SK-N-SH (cell line): Measurements from ENCODE around the gene LENG1. TPM values are rescaled to one million over a fixed set of nuclear protein-coding genes. Genes with fewer than 3 reads are reported as not detected.

ENCODE experiments used
- CTCF ChIA-PET: fragments of 300-600, 350-600 bp; formaldehyde crosslinking; extraction: SDS; loops from one replicate; lab custom pipeline; 2021; lab: Yijun Ruan, JAX
- POLR2A ChIA-PET: fragments of 350-600 bp; sonication (Branson Sonifier 250); formaldehyde crosslinking; extraction: SDS; loops from one replicate; lab custom pipeline; 2020; ENCODE audit warnings: antibody characterized with exemption, inconsistent platforms; lab: Yijun Ruan, JAX
- DNase-seq: peaks from one replicate; pipeline ENCODE4 v3.0.0; 2012
- H2AFZ ChIP-seq: fragments of 200-600 bp; sonication (generic); 2 replicates; pipeline ENCODE4 v1.8.1; 2016; ENCODE audit warnings: antibody characterized with exemption, mild to moderate bottlenecking, low read depth
- H3F3A ChIP-seq: fragments of 200-600 bp; sonication (generic); replicated peaks from 2 replicates; pipeline ENCODE3; 2016; ENCODE audit warnings: antibody characterized with exemption, mild to moderate bottlenecking; ENCODE audit not compliant: insufficient read depth
- H3K27ac ChIP-seq, 2 experiments: fragments of 200-500 bp in 1 of 2; fragments of 200-600 bp in 1 of 2; sonication (Bioruptor generic) in 1 of 2; sonication (generic), shearing (Covaris generic) in 1 of 2; 2 replicates each; pipeline versions ENCODE4 v1.5.1 to v1.6.1; 2014 to 2016; ENCODE audit warnings: low read depth in 2 of 2, inconsistent platforms in 1 of 2, low read length in 1 of 2, mild to moderate bottlenecking in 1 of 2, mixed read lengths in 1 of 2
- H3K27me3 ChIP-seq: fragments of 200-600 bp; sonication (generic), shearing (Covaris generic); 2 replicates; pipeline ENCODE4 v1.6.1; 2016; ENCODE audit warnings: mixed run types; ENCODE audit not compliant: insufficient read depth
- H3K36me3 ChIP-seq, 2 experiments: fragments of 200-500 bp in 1 of 2; fragments of 200-600 bp in 1 of 2; sonication (Bioruptor generic) in 1 of 2; sonication (generic) in 1 of 2; replicated peaks in 1 of 2; 2 replicates each; pipeline versions ENCODE3 to v1.5.1; 2014 to 2016; ENCODE audit warnings: low read length in 1 of 2, mild to moderate bottlenecking in 1 of 2; ENCODE audit not compliant: insufficient read depth in 2 of 2, control insufficient read depth in 1 of 2
- H3K4me1 ChIP-seq, 2 experiments: fragments of 200-500 bp in 1 of 2; fragments of 200-600 bp in 1 of 2; sonication (Bioruptor generic) in 1 of 2; sonication (generic), shearing (Covaris generic) in 1 of 2; 2 replicates each; pipeline versions ENCODE4 v1.5.1 to v1.6.1; 2014 to 2016; ENCODE audit warnings: low read depth in 1 of 2, low read length in 1 of 2, mixed run types in 1 of 2; ENCODE audit not compliant: insufficient read depth in 2 of 2, control insufficient read depth in 1 of 2
- H3K4me2 ChIP-seq: fragments of 200-600 bp; sonication (generic), shearing (Covaris generic); 2 replicates; pipeline ENCODE4 v1.6.1; 2017; ENCODE audit warnings: mixed run types
- H3K4me3 ChIP-seq, 2 experiments: fragments of 200-500 bp in 1 of 2; fragments of 200-600 bp in 1 of 2; sonication (Bioruptor generic) in 1 of 2; sonication (generic), shearing (Covaris generic) in 1 of 2; 2 replicates each; pipeline versions ENCODE4 v1.5.1 to v1.8.1; 2014 to 2016; ENCODE audit warnings: low read depth in 2 of 2, inconsistent platforms in 1 of 2, low read length in 1 of 2, mild to moderate bottlenecking in 1 of 2, mixed read lengths in 1 of 2, moderate library complexity in 1 of 2
- H3K79me2 ChIP-seq: fragments of 200-600 bp; sonication (generic); 2 replicates; pipeline ENCODE4 v1.8.1; 2017; ENCODE audit warnings: mild to moderate bottlenecking; ENCODE audit not compliant: insufficient read depth
- H3K9ac ChIP-seq: fragments of 200-600 bp; sonication (generic); 2 replicates; pipeline ENCODE4 v1.6.1; 2017; ENCODE audit warnings: mixed run types
- H3K9me2 ChIP-seq: fragments of 200-600 bp; sonication (generic); 2 replicates; pipeline ENCODE4 v1.6.1; 2017; ENCODE audit warnings: mixed run types
- H3K9me3 ChIP-seq: fragments of 200-600 bp; sonication (generic); 2 replicates; pipeline ENCODE4 v1.6.1; 2017; ENCODE audit warnings: mixed run types, mild to moderate bottlenecking, moderate library complexity
- H4K20me1 ChIP-seq: fragments of 200-600 bp; sonication (generic); 2 replicates; pipeline ENCODE4 v1.6.1; 2017; ENCODE audit warnings: mild to moderate bottlenecking, mixed run types; ENCODE audit not compliant: insufficient read depth
- CHD2 ChIP-seq: fragments of 150-350 bp; IDR thresholded peaks from 2 replicates; pipeline ENCODE4 v1.6.1; 2018; ENCODE audit warnings: low read length; ENCODE audit not compliant: partially characterized antibody
- EP300 ChIP-seq, 2 experiments: IDR thresholded peaks; 2 replicates each; pipeline versions ENCODE4 v1.4.0 to v1.6.1; 2012; ENCODE audit warnings: borderline replicate concordance in 1 of 2, low read depth in 1 of 2, low read length in 1 of 2
- EZH2phosphoT487 ChIP-seq: fragments of 200-600 bp; sonication (generic); IDR thresholded peaks from 2 replicates; pipeline ENCODE4 v1.6.1; 2017; ENCODE audit warnings: low read depth, mixed run types, mild to moderate bottlenecking, antibody characterized with exemption, moderate library complexity, borderline replicate concordance
- FOSL2 ChIP-seq: IDR thresholded peaks from 2 replicates; pipeline ENCODE4 v1.4.0; 2012; ENCODE audit warnings: low read depth, mild to moderate bottlenecking, moderate library complexity, borderline replicate concordance
- FOXJ3 ChIP-seq: sonication (generic); formaldehyde crosslinking; IDR thresholded peaks from 2 replicates; pipeline ENCODE4 v1.5.1; 2020; ENCODE audit warnings: mild to moderate bottlenecking, missing genetic modification reagents
- NFIC ChIP-seq: IDR thresholded peaks from 2 replicates; pipeline ENCODE4 v1.4.0; 2012; ENCODE audit warnings: borderline replicate concordance
- POLR2AphosphoS5 ChIP-seq: IDR thresholded peaks from 2 replicates; pipeline ENCODE4 v1.6.1; 2012; ENCODE audit warnings: low read depth, low read length
- RAD21 ChIP-seq: IDR thresholded peaks from 2 replicates; pipeline ENCODE4 v1.6.1; 2012; ENCODE audit warnings: mild to moderate bottlenecking, low read length
- RFX5 ChIP-seq: IDR thresholded peaks from 2 replicates; pipeline ENCODE4 v1.6.1; 2012; ENCODE audit warnings: mild to moderate bottlenecking, improper control_type of control experiment, low read length
- RXRA ChIP-seq: IDR thresholded peaks from 2 replicates; pipeline ENCODE4 v1.4.0; 2012; ENCODE audit warnings: low read depth, mild to moderate bottlenecking, borderline replicate concordance
- SIN3A ChIP-seq: IDR thresholded peaks from 2 replicates; pipeline ENCODE4 v1.6.1; 2012; ENCODE audit warnings: low read depth, mild to moderate bottlenecking, low read length, moderate library complexity, borderline replicate concordance
- SMC3 ChIP-seq: IDR thresholded peaks from 2 replicates; pipeline ENCODE4 v1.6.1; 2012; ENCODE audit warnings: low read depth, low read length, improper control_type of control experiment
- TCF12 ChIP-seq: IDR thresholded peaks from 2 replicates; pipeline ENCODE4 v1.4.0; 2012
- YY1 ChIP-seq: IDR thresholded peaks from 2 replicates; pipeline ENCODE4 v1.4.0; 2012; ENCODE audit warnings: low read depth, mild to moderate bottlenecking
- WGBS: methylation state at CpG from one replicate; pipeline ENCODE4 v1.1.6; 2017; ENCODE audit warnings: low lambda C conversion rate; 5-methylcytosine and 5-hydroxymethylcytosine counted together
- polyA plus RNA-seq, 3 experiments: library from polyadenylated mRNA; depleted of rRNA; stranded (reverse); fragments of >200 nt; gene quantifications; 2 replicates each; pipeline ENCODE4 v1.2.3, GENCODE V29; 2012
- TF ChIP-seq, protein P1 (sequence below): IDR thresholded peaks from 2 replicates; pipeline ENCODE4 v1.4.0; 2012; ENCODE audit warnings: low read depth
- TF ChIP-seq, protein P2 (sequence below): IDR thresholded peaks from 2 replicates; pipeline ENCODE4 v1.4.0; 2012; ENCODE audit warnings: low read depth, borderline replicate concordance
- TF ChIP-seq, protein P3 (sequence below): fragments of 150-350 bp; IDR thresholded peaks from 2 replicates; pipeline ENCODE4 v1.6.1; 2017; ENCODE audit warnings: antibody characterized with exemption, low read length, low read depth, borderline replicate concordance
- TF ChIP-seq, protein P4 (sequence below): fragments of 200-600 bp; sonication (generic); IDR thresholded peaks from 2 replicates; pipeline ENCODE4 v1.6.1; 2017; ENCODE audit warnings: antibody characterized with exemption, mild to moderate bottlenecking, moderate library complexity
- TF ChIP-seq, protein P5 (sequence below): fragments of 150-350 bp; IDR thresholded peaks from 2 replicates; pipeline ENCODE4 v1.6.1; 2016; ENCODE audit warnings: mild to moderate bottlenecking, low read depth, low read length
- TF ChIP-seq, protein P6 (sequence below): IDR thresholded peaks from 2 replicates; pipeline ENCODE4; 2012

The LENG1 gene
- polyA plus RNA-seq, 1 of the 3 experiments (the other 2 are of a cell fraction): 11.4 TPM

DNA sequence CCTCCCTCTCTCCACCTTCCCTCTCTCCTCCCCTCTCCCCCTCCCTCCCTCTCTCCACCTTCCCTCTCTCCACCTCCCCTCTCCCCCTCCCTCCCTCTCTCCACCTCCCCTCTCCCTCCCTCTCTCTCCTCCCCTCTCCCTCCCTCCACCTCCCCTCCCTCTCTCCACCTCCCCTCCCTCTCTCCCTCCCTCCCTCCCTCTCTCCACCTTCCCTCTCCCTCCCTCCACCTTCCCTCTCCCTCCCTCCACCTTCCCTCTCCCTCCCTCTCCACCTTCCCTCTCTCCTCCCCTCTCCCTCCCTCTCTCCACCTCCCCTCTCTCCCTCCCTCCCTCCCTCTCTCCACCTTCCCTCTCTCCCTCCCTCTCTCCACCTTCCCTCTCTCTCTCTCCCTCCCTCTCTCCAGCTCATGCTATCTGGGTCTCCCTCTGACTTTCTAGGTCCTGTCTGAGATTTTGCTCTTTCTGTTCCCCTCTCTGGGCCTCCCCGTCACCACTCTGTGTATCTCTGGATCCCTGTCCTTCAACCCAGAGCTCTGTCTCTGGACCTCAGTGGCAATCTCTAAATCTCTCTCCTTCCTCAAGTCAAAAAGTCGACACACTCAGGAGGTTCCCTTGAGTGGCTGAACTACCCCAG lies 25.4 kb downstream of the LENG1 start:
- POLR2A ChIA-PET: no interaction called here

DNA sequence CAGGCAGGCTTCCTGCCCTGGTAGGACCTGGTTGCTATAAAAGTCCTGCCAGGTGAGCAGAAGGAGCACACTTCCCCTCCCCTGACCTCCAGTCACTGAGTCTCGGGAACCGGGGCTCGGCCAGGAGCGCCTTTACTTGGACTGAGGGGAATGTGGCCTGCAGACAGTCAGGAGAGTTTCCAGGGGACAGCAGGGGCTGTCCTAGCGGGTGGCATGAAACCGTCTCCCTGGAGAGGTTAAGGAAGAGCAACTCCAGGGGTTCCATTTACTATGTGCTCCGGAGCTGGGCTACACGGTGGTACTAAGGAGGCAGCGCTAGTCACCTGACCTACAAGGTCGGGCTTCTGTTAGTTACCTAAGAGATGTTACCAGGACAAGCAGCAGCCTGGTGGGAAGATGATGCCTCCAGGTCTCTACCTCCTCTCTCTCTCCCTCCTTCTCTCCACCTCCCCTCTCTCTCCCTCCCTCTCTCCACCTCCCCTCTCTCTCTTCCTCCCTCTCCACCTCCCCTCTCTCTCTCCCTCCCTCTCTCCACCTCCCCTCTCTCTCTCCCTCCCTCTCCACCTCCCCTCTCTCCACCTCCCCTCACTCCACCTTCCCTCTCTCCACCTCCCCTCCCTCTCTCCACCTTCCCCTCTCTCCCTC lies 26.1 kb downstream of the LENG1 start:
- DNase-seq: no peak
- no peak for TF ChIP-seq TCF12
- TF ChIP-seq SMC3: no peak
- TF ChIP-seq, protein P1, sequence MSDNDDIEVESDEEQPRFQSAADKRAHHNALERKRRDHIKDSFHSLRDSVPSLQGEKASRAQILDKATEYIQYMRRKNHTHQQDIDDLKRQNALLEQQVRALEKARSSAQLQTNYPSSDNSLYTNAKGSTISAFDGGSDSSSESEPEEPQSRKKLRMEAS: no peak
- TF ChIP-seq, protein P2, sequence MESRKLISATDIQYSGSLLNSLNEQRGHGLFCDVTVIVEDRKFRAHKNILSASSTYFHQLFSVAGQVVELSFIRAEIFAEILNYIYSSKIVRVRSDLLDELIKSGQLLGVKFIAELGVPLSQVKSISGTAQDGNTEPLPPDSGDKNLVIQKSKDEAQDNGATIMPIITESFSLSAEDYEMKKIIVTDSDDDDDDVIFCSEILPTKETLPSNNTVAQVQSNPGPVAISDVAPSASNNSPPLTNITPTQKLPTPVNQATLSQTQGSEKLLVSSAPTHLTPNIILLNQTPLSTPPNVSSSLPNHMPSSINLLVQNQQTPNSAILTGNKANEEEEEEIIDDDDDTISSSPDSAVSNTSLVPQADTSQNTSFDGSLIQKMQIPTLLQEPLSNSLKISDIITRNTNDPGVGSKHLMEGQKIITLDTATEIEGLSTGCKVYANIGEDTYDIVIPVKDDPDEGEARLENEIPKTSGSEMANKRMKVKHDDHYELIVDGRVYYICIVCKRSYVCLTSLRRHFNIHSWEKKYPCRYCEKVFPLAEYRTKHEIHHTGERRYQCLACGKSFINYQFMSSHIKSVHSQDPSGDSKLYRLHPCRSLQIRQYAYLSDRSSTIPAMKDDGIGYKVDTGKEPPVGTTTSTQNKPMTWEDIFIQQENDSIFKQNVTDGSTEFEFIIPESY: no peak
- TF ChIP-seq, protein P3, sequence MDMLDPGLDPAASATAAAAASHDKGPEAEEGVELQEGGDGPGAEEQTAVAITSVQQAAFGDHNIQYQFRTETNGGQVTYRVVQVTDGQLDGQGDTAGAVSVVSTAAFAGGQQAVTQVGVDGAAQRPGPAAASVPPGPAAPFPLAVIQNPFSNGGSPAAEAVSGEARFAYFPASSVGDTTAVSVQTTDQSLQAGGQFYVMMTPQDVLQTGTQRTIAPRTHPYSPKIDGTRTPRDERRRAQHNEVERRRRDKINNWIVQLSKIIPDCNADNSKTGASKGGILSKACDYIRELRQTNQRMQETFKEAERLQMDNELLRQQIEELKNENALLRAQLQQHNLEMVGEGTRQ: no peak
- TF ChIP-seq RAD21: no peak
- no peak for TF ChIP-seq EP300 (IDR thresholded peaks at IDR 0.05; ENCODE audit: borderline replicate concordance in 1 of 2, low read depth in 1 of 2, low read length in 1 of 2)
- TF ChIP-seq RXRA: no peak
- TF ChIP-seq NFIC: no peak
- TF ChIP-seq YY1: no peak
- no peak for TF ChIP-seq SIN3A
- TF ChIP-seq, protein P4, sequence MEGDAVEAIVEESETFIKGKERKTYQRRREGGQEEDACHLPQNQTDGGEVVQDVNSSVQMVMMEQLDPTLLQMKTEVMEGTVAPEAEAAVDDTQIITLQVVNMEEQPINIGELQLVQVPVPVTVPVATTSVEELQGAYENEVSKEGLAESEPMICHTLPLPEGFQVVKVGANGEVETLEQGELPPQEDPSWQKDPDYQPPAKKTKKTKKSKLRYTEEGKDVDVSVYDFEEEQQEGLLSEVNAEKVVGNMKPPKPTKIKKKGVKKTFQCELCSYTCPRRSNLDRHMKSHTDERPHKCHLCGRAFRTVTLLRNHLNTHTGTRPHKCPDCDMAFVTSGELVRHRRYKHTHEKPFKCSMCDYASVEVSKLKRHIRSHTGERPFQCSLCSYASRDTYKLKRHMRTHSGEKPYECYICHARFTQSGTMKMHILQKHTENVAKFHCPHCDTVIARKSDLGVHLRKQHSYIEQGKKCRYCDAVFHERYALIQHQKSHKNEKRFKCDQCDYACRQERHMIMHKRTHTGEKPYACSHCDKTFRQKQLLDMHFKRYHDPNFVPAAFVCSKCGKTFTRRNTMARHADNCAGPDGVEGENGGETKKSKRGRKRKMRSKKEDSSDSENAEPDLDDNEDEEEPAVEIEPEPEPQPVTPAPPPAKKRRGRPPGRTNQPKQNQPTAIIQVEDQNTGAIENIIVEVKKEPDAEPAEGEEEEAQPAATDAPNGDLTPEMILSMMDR: no peak

More for the DNA sequence above, 25.4 kb downstream of the LENG1 start:
- Histone ChIP-seq H3K36me3 (peaks cover 0 to 16% of the 10 kb centered on the region in 2 experiments), H3K9me3 (no peaks in the 10 kb centered on the region), H4K20me1 (peaks cover 7% of the 10 kb centered on the region; the same call in 1 of the 2 replicates), H3K79me2 (peaks cover 15% of the 10 kb centered on the region), H3K4me1 (peaks cover 0 to 16% of the 10 kb centered on the region in 2 experiments; a peak in 1 of 4 replicates), H3K9ac (no peak overlapping the region), H3K27me3 (no peaks in the 10 kb centered on the region), H3K4me2 (no peak overlapping the region), H3K4me3 (no peak overlapping the region), H3K27ac (no peak overlapping the region), H3F3A (no peaks in the 10 kb centered on the region), H3K9me2 (no peaks in the 10 kb centered on the region), H2AFZ (no peak overlapping the region)
- CTCF ChIA-PET: no interaction called here
- WGBS: 92% methylated on average over 2 of the region's 2 CpGs
- TF ChIP-seq FOSL2 (no peak), SIN3A (no peak), EP300 (IDR thresholded peaks at IDR 0.05; ENCODE audit: borderline replicate concordance in 1 of 2, low read depth in 1 of 2, low read length in 1 of 2) (no peak), RFX5 (no peak), EZH2phosphoT487 (no peak), POLR2AphosphoS5 (no peak), YY1 (no peak), CHD2 (no peak), FOXJ3 (CRISPR knock-in tag) (no peak)
- TF ChIP-seq, protein P5, sequence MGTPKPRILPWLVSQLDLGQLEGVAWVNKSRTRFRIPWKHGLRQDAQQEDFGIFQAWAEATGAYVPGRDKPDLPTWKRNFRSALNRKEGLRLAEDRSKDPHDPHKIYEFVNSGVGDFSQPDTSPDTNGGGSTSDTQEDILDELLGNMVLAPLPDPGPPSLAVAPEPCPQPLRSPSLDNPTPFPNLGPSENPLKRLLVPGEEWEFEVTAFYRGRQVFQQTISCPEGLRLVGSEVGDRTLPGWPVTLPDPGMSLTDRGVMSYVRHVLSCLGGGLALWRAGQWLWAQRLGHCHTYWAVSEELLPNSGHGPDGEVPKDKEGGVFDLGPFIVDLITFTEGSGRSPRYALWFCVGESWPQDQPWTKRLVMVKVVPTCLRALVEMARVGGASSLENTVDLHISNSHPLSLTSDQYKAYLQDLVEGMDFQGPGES: no peak
- TF ChIP-seq, protein P6, sequence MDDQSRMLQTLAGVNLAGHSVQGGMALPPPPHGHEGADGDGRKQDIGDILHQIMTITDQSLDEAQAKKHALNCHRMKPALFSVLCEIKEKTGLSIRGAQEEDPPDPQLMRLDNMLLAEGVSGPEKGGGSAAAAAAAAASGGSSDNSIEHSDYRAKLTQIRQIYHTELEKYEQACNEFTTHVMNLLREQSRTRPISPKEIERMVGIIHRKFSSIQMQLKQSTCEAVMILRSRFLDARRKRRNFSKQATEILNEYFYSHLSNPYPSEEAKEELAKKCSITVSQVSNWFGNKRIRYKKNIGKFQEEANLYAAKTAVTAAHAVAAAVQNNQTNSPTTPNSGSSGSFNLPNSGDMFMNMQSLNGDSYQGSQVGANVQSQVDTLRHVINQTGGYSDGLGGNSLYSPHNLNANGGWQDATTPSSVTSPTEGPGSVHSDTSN: no peak
- no peak for DNase-seq

More for the DNA sequence above, 26.1 kb downstream of the LENG1 start:
- peaks cover 0 to 22% of the 10 kb centered on the region in 2 experiments for H3K36me3 ChIP-seq
- H3K4me1 ChIP-seq: peaks cover 0 to 9% of the 10 kb centered on the region in 2 experiments; a peak in 1 of 4 replicates
- no peak overlapping the region for H3K27ac ChIP-seq
- peaks cover 9% of the 10 kb centered on the region for H3K79me2 ChIP-seq
- no peaks in the 10 kb centered on the region for H3K9me3 ChIP-seq
- no peaks in the 10 kb centered on the region for H3K9me2 ChIP-seq
- no peaks in the 10 kb centered on the region for H3F3A ChIP-seq
- no peaks in the 10 kb centered on the region for H3K27me3 ChIP-seq
- H4K20me1 ChIP-seq: peaks cover under 1% of the 10 kb centered on the region; the same call in 1 of the 2 replicates
- no peak overlapping the region for H3K9ac ChIP-seq
- no peak overlapping the region for H2AFZ ChIP-seq
- no peak overlapping the region for H3K4me3 ChIP-seq
- H3K4me2 ChIP-seq: no peak overlapping the region
- POLR2A ChIA-PET: no interaction called here
- CTCF ChIA-PET: no interaction called here
- WGBS: 87% methylated on average over 8 of the region's 10 CpGs
